HCT116 (cell line): ENCODE data around the gene OR10H5. TPM values are rescaled to one million over a fixed set of nuclear protein-coding genes. Genes with fewer than 3 reads are reported as not detected.
A peak's percentile ranks its signal among the peaks of the same experiment; 100 is the strongest.
"Not testable (repeated sequence)": the region's sequence is repeated elsewhere in the genome, so short reads cannot be mapped to it uniquely, and the experiment has no call there.

Source experiments
- ATAC-seq: fragments of 200-7000 bp; cut with Tn5 transposase; 2 replicates; pipeline ENCODE4 v1.9.1; 2020; ENCODE audit warnings: mild to moderate bottlenecking, moderate library complexity
- BruUV-seq: library from RNA; stranded (reverse); fragments of 400-500 nt; replicated peaks from 2 replicates; lab custom pipeline; 2021; lab: Mats Ljungman, UMichigan
- CTCF ChIA-PET: fragments of 300-600 bp; sonication (Branson Sonifier 250); formaldehyde crosslinking; loops from one replicate; lab custom pipeline; 2021; ENCODE audit warnings: antibody characterized with exemption; lab: Charles Lee
- POLR2A ChIA-PET: fragments of 300-600, 350-600 bp; sonication (Branson Sonifier 250); formaldehyde crosslinking; loops from one replicate; lab custom pipeline; 2021; ENCODE audit warnings: antibody characterized with exemption; lab: Charles Lee
- RAD21 ChIA-PET, 2 experiments: fragments of 300-600 bp; sonication (Branson Sonifier 250); formaldehyde crosslinking; loops; one replicate each; lab custom pipeline; 2023; ENCODE audit warnings: low total read pairs in 2 of 2; ENCODE audit not compliant: uncharacterized antibody in 2 of 2, unreplicated experiment in 2 of 2, low non-redundant PET in 1 of 2; lab: Charles Lee
- DNase-seq: peaks from one replicate; pipeline ENCODE4 v3.0.0-alpha.2; 2010; ENCODE audit warnings: low read depth, low spot score
- H2AFZ ChIP-seq: fragments of 200-600 bp; shearing (Covaris generic), sonication (generic); 2 replicates; pipeline ENCODE4 v1.6.1; 2017; ENCODE audit warnings: low read depth, mixed run types, mixed read lengths, antibody characterized with exemption, low read length; ENCODE audit not compliant: poor library complexity, severe bottlenecking
- H3K27ac ChIP-seq: 2 replicates; pipeline ENCODE4 v1.5.1; 2012; ENCODE audit warnings: low read depth, low read length
- H3K27me3 ChIP-seq: fragments of 200-600 bp; sonication (generic); 2 replicates; pipeline ENCODE4 v1.6.1; 2016; ENCODE audit warnings: mixed run types, low read length, mixed read lengths; ENCODE audit not compliant: insufficient read depth
- H3K36me3 ChIP-seq, 2 experiments: fragments of 200-500 bp in 1 of 2; fragments of 200-600 bp in 1 of 2; sonication (Bioruptor generic) in 1 of 2; sonication (generic) in 1 of 2; 2 replicates each; pipeline versions ENCODE4 v1.5.1 to v1.6.1; 2014 to 2016; ENCODE audit warnings: low read length in 2 of 2, inconsistent platforms in 1 of 2, mixed read lengths in 1 of 2, mixed run types in 1 of 2; ENCODE audit not compliant: insufficient read depth in 2 of 2, control insufficient read depth in 1 of 2
- H3K4me1 ChIP-seq, 2 experiments: fragments of 200-600 bp in 1 of 2; sonication (generic) in 1 of 2; 2 replicates each; pipeline versions ENCODE4 v1.5.1 to v1.6.1; 2012 to 2017; ENCODE audit warnings: low read length in 2 of 2, inconsistent platforms in 1 of 2, mild to moderate bottlenecking in 1 of 2, mixed read lengths in 1 of 2, mixed run types in 1 of 2, moderate library complexity in 1 of 2; ENCODE audit not compliant: insufficient read depth in 2 of 2, control insufficient read depth in 1 of 2
- H3K4me2 ChIP-seq: fragments of 200-600 bp; sonication (generic); 2 replicates; pipeline ENCODE4 v1.6.1; 2017; ENCODE audit warnings: mixed run types, low read length, mixed read lengths
- H3K4me3 ChIP-seq, 2 experiments: fragments of 200-600 bp in 1 of 2; sonication (generic) in 1 of 2; replicated peaks in 1 of 2; 2 replicates each; pipeline ENCODE4 v1.5.1; 2011 to 2016; ENCODE audit warnings: low read length in 2 of 2, control low read depth in 1 of 2, low read depth in 1 of 2, mild to moderate bottlenecking in 1 of 2, mixed read lengths in 1 of 2, mixed run types in 1 of 2
- H3K79me2 ChIP-seq: fragments of 200-600 bp; sonication (generic); 2 replicates; pipeline ENCODE4 v1.6.1; 2017; ENCODE audit warnings: mild to moderate bottlenecking, mixed run types, low read length, moderate library complexity, mixed read lengths; ENCODE audit not compliant: insufficient read depth
- H3K9ac ChIP-seq: fragments of 200-600 bp; sonication (generic); 2 replicates; pipeline ENCODE4 v1.6.1; 2016; ENCODE audit warnings: low read length, mixed read lengths
- H3K9me2 ChIP-seq: fragments of 200-600 bp; sonication (generic), shearing (Covaris generic); 2 replicates; pipeline ENCODE4 v1.6.1; 2017; ENCODE audit warnings: mixed run types, mild to moderate bottlenecking, moderate library complexity; ENCODE audit not compliant: insufficient read depth
- H3K9me3 ChIP-seq, 2 experiments: fragments of 200-500 bp in 1 of 2; fragments of 200-600 bp in 1 of 2; sonication (Bioruptor generic) in 1 of 2; sonication (generic) in 1 of 2; 2 replicates each; pipeline ENCODE4 v1.6.1; 2014 to 2017; ENCODE audit warnings: low read length in 2 of 2, mixed read lengths in 2 of 2, inconsistent platforms in 1 of 2, low read depth in 1 of 2, mild to moderate bottlenecking in 1 of 2, mixed run types in 1 of 2, moderate library complexity in 1 of 2; ENCODE audit not compliant: control insufficient read depth in 1 of 2, insufficient read depth in 1 of 2
- H4K20me1 ChIP-seq: fragments of 200-600 bp; sonication (generic), shearing (Covaris generic); 2 replicates; pipeline ENCODE4 v1.6.1; 2017; ENCODE audit warnings: mixed run types, mild to moderate bottlenecking, moderate library complexity; ENCODE audit not compliant: insufficient read depth
- CBX3 ChIP-seq: IDR thresholded peaks from 2 replicates; pipeline ENCODE4 v1.6.1; 2012; ENCODE audit warnings: low read depth
- CEBPB ChIP-seq: IDR thresholded peaks from 2 replicates; pipeline ENCODE4 v1.6.1; 2012; ENCODE audit warnings: low read depth
- EGR1 ChIP-seq: IDR thresholded peaks from 2 replicates; pipeline ENCODE4 v1.6.1; 2012; ENCODE audit warnings: low read depth
- FOSL1 ChIP-seq: IDR thresholded peaks from 2 replicates; pipeline ENCODE4 v1.6.1; 2012; ENCODE audit warnings: low read depth
- JUND ChIP-seq: IDR thresholded peaks from 2 replicates; pipeline ENCODE4 v1.6.1; 2012
- POLR2AphosphoS5 ChIP-seq: IDR thresholded peaks from 2 replicates; pipeline ENCODE4 v1.6.1; 2011; ENCODE audit warnings: mild to moderate bottlenecking, low read depth, low read length, moderate library complexity
- RAD21 ChIP-seq: IDR thresholded peaks from 2 replicates; pipeline ENCODE4 v1.6.1; 2012; ENCODE audit warnings: low read depth, mild to moderate bottlenecking
- SIN3A ChIP-seq: IDR thresholded peaks from 2 replicates; pipeline ENCODE4 v1.6.1; 2012; ENCODE audit warnings: low read depth
- SP1 ChIP-seq: IDR thresholded peaks from 2 replicates; pipeline ENCODE4 v1.6.1; 2012; ENCODE audit warnings: low read depth
- SRF ChIP-seq: IDR thresholded peaks from 2 replicates; pipeline ENCODE4 v1.6.1; 2012; ENCODE audit warnings: low read depth
- TCF7L2 ChIP-seq: IDR thresholded peaks from 2 replicates; pipeline ENCODE4 v1.7.0; 2011; ENCODE audit warnings: borderline replicate concordance, inconsistent platforms; ENCODE audit not compliant: insufficient read depth, insufficient read length; ENCODE audit errors: extremely low read depth
- YY1 ChIP-seq: IDR thresholded peaks from 2 replicates; pipeline ENCODE4 v1.6.1; 2011; ENCODE audit warnings: low read length, low read depth, moderate library complexity, mild to moderate bottlenecking; ENCODE audit not compliant: insufficient replicate concordance; ENCODE audit errors: extremely low read depth
- intact Hi-C: fragments of 100-400 bp; cut with micrococcal nuclease; formaldehyde crosslinking; loops from 2 replicates; pipeline ENCODE4 v1.10.0; 2022
- total RNA-seq: library from RNA; stranded (reverse); gene quantifications from one replicate; pipeline ENCODE4 v1.2.1, GENCODE V29; 2021; ENCODE audit not compliant: unreplicated experiment
- TF ChIP-seq, protein P1 (sequence below): IDR thresholded peaks from 2 replicates; pipeline ENCODE4 v1.6.1; 2012
- TF ChIP-seq, protein P2 (sequence below): IDR thresholded peaks from 2 replicates; pipeline ENCODE4 v1.6.1; 2011; ENCODE audit warnings: mild to moderate bottlenecking, low read length, moderate library complexity; ENCODE audit not compliant: insufficient replicate concordance; ENCODE audit errors: extremely low read depth

Gene OR10H5
- total RNA-seq, 1 experiment from 2014 or later: not detected

DNA sequence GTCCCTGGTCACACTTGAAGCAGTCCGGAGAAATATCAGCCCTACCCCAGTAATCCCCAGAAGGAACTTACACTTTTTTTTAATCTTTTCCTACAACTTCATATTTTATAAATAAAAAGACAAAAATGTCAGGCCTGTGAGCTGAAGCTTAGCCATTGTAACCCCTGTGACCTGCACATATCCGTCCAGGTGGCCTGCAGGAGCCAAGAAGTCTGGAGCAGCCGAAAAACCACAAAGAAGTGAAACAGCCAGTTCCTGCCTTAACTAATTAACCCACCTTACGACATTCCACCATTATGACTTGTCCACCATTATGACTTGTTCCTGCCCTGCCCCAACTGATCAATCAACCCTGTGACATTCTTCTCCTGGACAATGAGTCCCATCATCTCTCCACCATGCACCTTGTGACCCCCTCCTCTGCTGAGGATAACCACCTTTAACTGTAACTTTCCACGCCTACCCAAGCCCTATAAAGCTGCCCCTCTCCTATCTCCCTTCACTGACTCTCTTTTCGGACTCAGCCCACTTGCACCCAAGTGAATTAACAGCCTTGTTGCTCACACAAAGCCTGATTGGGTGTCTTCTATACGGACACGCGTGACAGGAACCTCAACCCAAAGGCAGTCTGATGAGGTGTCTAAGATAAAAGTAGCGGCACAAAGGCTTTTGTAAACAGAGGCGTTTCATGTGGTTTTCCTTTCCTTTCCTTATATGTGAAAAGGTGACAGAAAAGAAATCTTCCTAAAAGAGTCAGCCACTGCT lies 48.3 kb downstream of the OR10H5 start:
- peak overlapping the region; percentile 100 for H3K27ac ChIP-seq
- H3K36me3 ChIP-seq: peaks cover 0 to 40% of the 10 kb centered on the region in 2 experiments; a peak in 2 of 4 replicates
- RAD21 ChIA-PET, H4K20me1 ChIP-seq, H3K9me2 ChIP-seq, H2AFZ ChIP-seq, H3K27me3 ChIP-seq, BruUV-seq, H3K9me3 ChIP-seq: not testable (repeated sequence)
- POLR2A ChIA-PET: interaction anchor here (0.9 to 4.2 kb wide), 8 partner anchors 9 to 206 kb away, joined by 3 to 60 read pairs (median 3); partner anchors contain the start of gene OR10H1
- H3K4me3 ChIP-seq: peak overlapping the region; percentile 59 to 60
- H3K4me1 ChIP-seq: peaks cover 63 to 98% of the 10 kb centered on the region in 2 experiments
- H3K9ac ChIP-seq: peak overlapping the region; percentile 97
- TF ChIP-seq FOSL1: peak; percentile 54
- peak; percentile 76 for TF ChIP-seq CBX3
- peak; percentile 93 for TF ChIP-seq SP1
- peak; percentile 62; the same call in 1 of the 2 replicates for TF ChIP-seq POLR2AphosphoS5
- TF ChIP-seq EGR1: 0 out of 2 replicates have a peak, but pooled peaks have one; percentile 42
- TF ChIP-seq JUND: peak; percentile 81
- TF ChIP-seq, protein P1, sequence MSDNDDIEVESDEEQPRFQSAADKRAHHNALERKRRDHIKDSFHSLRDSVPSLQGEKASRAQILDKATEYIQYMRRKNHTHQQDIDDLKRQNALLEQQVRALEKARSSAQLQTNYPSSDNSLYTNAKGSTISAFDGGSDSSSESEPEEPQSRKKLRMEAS: peak; percentile 72; the same call in 1 of the 2 replicates
- peak; percentile 97; the same call in 1 of the 2 replicates for TF ChIP-seq SIN3A
- TF ChIP-seq RAD21: peak; percentile 32
- TF ChIP-seq YY1: peak; percentile 82
- TF ChIP-seq CEBPB: peak; percentile 69; the same call in 1 of the 2 replicates
- TF ChIP-seq, protein P2, sequence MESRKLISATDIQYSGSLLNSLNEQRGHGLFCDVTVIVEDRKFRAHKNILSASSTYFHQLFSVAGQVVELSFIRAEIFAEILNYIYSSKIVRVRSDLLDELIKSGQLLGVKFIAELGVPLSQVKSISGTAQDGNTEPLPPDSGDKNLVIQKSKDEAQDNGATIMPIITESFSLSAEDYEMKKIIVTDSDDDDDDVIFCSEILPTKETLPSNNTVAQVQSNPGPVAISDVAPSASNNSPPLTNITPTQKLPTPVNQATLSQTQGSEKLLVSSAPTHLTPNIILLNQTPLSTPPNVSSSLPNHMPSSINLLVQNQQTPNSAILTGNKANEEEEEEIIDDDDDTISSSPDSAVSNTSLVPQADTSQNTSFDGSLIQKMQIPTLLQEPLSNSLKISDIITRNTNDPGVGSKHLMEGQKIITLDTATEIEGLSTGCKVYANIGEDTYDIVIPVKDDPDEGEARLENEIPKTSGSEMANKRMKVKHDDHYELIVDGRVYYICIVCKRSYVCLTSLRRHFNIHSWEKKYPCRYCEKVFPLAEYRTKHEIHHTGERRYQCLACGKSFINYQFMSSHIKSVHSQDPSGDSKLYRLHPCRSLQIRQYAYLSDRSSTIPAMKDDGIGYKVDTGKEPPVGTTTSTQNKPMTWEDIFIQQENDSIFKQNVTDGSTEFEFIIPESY: peak; percentile 44
- peak; percentile 82 for TF ChIP-seq SRF
- peak; percentile 40 for TF ChIP-seq TCF7L2
- H3K4me2 ChIP-seq: peak overlapping the region; percentile 78
- CTCF ChIA-PET: interaction anchor here (1.1 kb wide), 1 partner anchor 346 kb away, joined by 3 read pairs; no protein-coding TSS in a partner anchor
- intact Hi-C loops: loop anchor here (2.0 to 5.0 kb wide), 3 partner anchors 27 to 347 kb away; no protein-coding TSS in a partner anchor
- H3K79me2 ChIP-seq: peaks cover 40% of the 10 kb centered on the region
- ATAC-seq (peak; percentile 28), DNase-seq (peak; percentile 85)
